ENCODE results near the gene CASP8. TPM values are rescaled to one million over a fixed set of nuclear protein-coding genes. Genes with fewer than 3 reads are reported as not detected.
"Not testable (repeated sequence)": the region's sequence is repeated elsewhere in the genome, so short reads cannot be mapped to it uniquely, and the experiment has no call there.

Gene CASP8
- total RNA-seq, 4 donors from 2014 or later = 12.4 to 71.7 (median 15.6) TPM

- DNase-seq (ENCODE audit: low spot score in 2 of 2) = no peak
- H3K27me3 ChIP-seq = no peaks in the 10 kb centered on the region
- no peak overlapping the region for H3K4me3 ChIP-seq
- no peak overlapping the region for H3K27ac ChIP-seq
- H3K9me3 ChIP-seq = no peaks in the 10 kb centered on the region
- peaks cover 0 to 6% (median 0%) of the 10 kb centered on the region in 4 donors for H3K4me1 ChIP-seq
- H3K36me3 ChIP-seq = peaks cover 3 to 51% (median 6%) of the 10 kb centered on the region in 3 donors
- 91 to 93% methylated on average over 6 of the region's 6 CpGs for WGBS, 2 donors
- no peak for TF ChIP-seq CTCF (IDR thresholded peaks at IDR 0.05)
- TF ChIP-seq EP300 (IDR thresholded peaks at IDR 0.05) = no peak
- TF ChIP-seq POLR2A (IDR thresholded peaks at IDR 0.05) = no peak
Observed at GRCh38 chr2:201276511-201276910, 16.2 kb downstream of the CASP8 start.

GRCh38 chr2:201279079-201279478 is 18.7 kb downstream of the CASP8 start:
- DNase-seq (ENCODE audit: low spot score in 2 of 2) = no peak
- Histone ChIP-seq H3K27ac (no peak overlapping the region), H3K4me3 (no peak overlapping the region), H3K27me3 (no peaks in the 10 kb centered on the region), H3K36me3 (peaks cover 3 to 32% (median 6%) of the 10 kb centered on the region in 3 donors), H3K9me3 (no peaks in the 10 kb centered on the region), H3K4me1 (peaks cover 0 to 6% (median 0%) of the 10 kb centered on the region in 4 donors)
- no peak for TF ChIP-seq EP300 (IDR thresholded peaks at IDR 0.05)
- TF ChIP-seq CTCF (IDR thresholded peaks at IDR 0.05) = no peak
- no peak for TF ChIP-seq POLR2A (IDR thresholded peaks at IDR 0.05)
- WGBS, 2 donors = 81 to 85% methylated on average over 1 of the region's 1 CpG

- peaks cover 3 to 28% (median 13%) of the 10 kb centered on the region in 3 donors for H3K36me3 ChIP-seq
- no peaks in the 10 kb centered on the region for H3K9me3 ChIP-seq
- 90 to 91% methylated on average over 3 of the region's 3 CpGs for WGBS, 2 donors
- no peak for DNase-seq (ENCODE audit: low spot score in 2 of 2)
- no peak for TF ChIP-seq CTCF (IDR thresholded peaks at IDR 0.05)
- no peak for TF ChIP-seq EP300 (IDR thresholded peaks at IDR 0.05)
- TF ChIP-seq POLR2A (IDR thresholded peaks at IDR 0.05) = no peak
- H3K4me3 ChIP-seq = no peak overlapping the region
- H3K4me1 ChIP-seq = peaks cover 0 to 12% (median 0%) of the 10 kb centered on the region in 4 donors
- H3K27me3 ChIP-seq = no peaks in the 10 kb centered on the region
- H3K27ac ChIP-seq = peak overlapping the region in 1 of 4 donors; percentile 20
Observed at GRCh38 chr2:201280191-201281040, 20.1 kb downstream of the CASP8 start.

GRCh38 chr2:201285499-201285898 is 25.2 kb downstream of the CASP8 start:
- peaks cover 0 to 12% (median 0%) of the 10 kb centered on the region in 4 donors for H3K4me1 ChIP-seq
- H3K36me3 ChIP-seq = peaks cover 0 to 56% (median 18%) of the 10 kb centered on the region in 3 donors
- no peaks in the 10 kb centered on the region for H3K27me3 ChIP-seq
- no peak for TF ChIP-seq CTCF (IDR thresholded peaks at IDR 0.05)
- TF ChIP-seq EP300 (IDR thresholded peaks at IDR 0.05) = no peak
- no peak for TF ChIP-seq POLR2A (IDR thresholded peaks at IDR 0.05)
- DNase-seq (ENCODE audit: low spot score in 2 of 2) = no peak
- no peaks in the 10 kb centered on the region for H3K9me3 ChIP-seq
- H3K4me3 ChIP-seq = no peak overlapping the region
- H3K27ac ChIP-seq = no peak overlapping the region
- 91 to 100% methylated on average over 1 of the region's 1 CpG for WGBS, 2 donors

- H3K27ac ChIP-seq; H3K4me1 ChIP-seq; H3K4me3 ChIP-seq; H3K27me3 ChIP-seq; DNase-seq (ENCODE audit: low spot score in 2 of 2): not testable (repeated sequence)
- H3K36me3 ChIP-seq = peaks cover 0 to 54% (median 11%) of the 10 kb centered on the region in 3 donors
- H3K9me3 ChIP-seq = peaks cover 0 to 15% (median 0%) of the 10 kb centered on the region in 4 donors
- WGBS, 2 donors = 85 to 96% methylated on average over 15 of the region's 15 CpGs
Observed at GRCh38 chr2:201290457-201291148, 30.3 kb downstream of the CASP8 start.
